ENCODE data around the gene HDAC11. TPM values are rescaled to one million over a fixed set of nuclear protein-coding genes. Genes with fewer than 3 reads are reported as not detected.

HDAC11 gene
- total RNA-seq, 1 experiment from 2014 or later, result 7.0 TPM

- H3K27me3 ChIP-seq (ENCODE audit: insufficient read depth, low read length), result no peaks in the 10 kb centered on the region; the same call in 1 of the 2 replicates
- H3K9me3 Mint-ChIP-seq, result no peaks in the 10 kb centered on the region; a peak in 1 of 5 replicates
- H2BK20ac ChIP-seq (ENCODE audit: low read depth, low read length, poor library complexity, severe bottlenecking), result no peak overlapping the region
- H3K23me2 ChIP-seq (ENCODE audit: insufficient read length, low read depth, low read length, poor library complexity, severe bottlenecking), result no peaks in the 10 kb centered on the region
- no peak overlapping the region for H3K4me2 ChIP-seq (ENCODE audit: insufficient read depth, insufficient read length, low read length)
- no peak overlapping the region for H3T11ph ChIP-seq (ENCODE audit: low read length)
- no peak overlapping the region for H2BK120ac ChIP-seq (ENCODE audit: low read depth, low read length, poor library complexity, severe bottlenecking)
- no peak for TF ChIP-seq CTCF (conservative IDR thresholded peaks at IDR 0.05)
- no peak overlapping the region for H2BK15ac ChIP-seq (ENCODE audit: low read depth, low read length)
- H3K4me3 Mint-ChIP-seq, result no peak overlapping the region
- H3K27ac ChIP-seq (ENCODE audit: insufficient read length, low read depth, low read length), result no peak overlapping the region
- H4K20me1 ChIP-seq (ENCODE audit: control insufficient read depth, insufficient read depth, insufficient read length), result no peaks in the 10 kb centered on the region
- H3K14ac ChIP-seq (ENCODE audit: insufficient read depth, low read length), result no peak overlapping the region; the same call in 1 of the 2 replicates
- no peaks in the 10 kb centered on the region for H3K79me1 ChIP-seq (ENCODE audit: insufficient read depth, low read depth, low read length, poor library complexity, severe bottlenecking)
- no peak overlapping the region for H3K23ac ChIP-seq (ENCODE audit: insufficient read length, low read depth, low read length)
- H3K9ac ChIP-seq (ENCODE audit: extremely low read depth, insufficient read length, low read length), result no peak overlapping the region
- H4K8ac ChIP-seq (replicated peaks; ENCODE audit: insufficient read length, low read depth, low read length), result no peak overlapping the region
- no peak overlapping the region for H3K18ac ChIP-seq (ENCODE audit: insufficient read length, low read depth, low read length)
- H3K4me1 ChIP-seq (ENCODE audit: insufficient read depth, low read length), result no peaks in the 10 kb centered on the region
- no peak overlapping the region for H2AFZ ChIP-seq (ENCODE audit: low read length)
- peaks cover 40% of the 10 kb centered on the region for H3K27me3 Mint-ChIP-seq (ENCODE audit: low read depth)
- H3K79me2 ChIP-seq (ENCODE audit: insufficient read depth, low read length), result no peaks in the 10 kb centered on the region
- H4K5ac ChIP-seq (ENCODE audit: insufficient read length, low read depth, low read length), result no peak overlapping the region
- H2BK5ac ChIP-seq (ENCODE audit: insufficient read length, low read length), result no peak overlapping the region
- no peak overlapping the region for H3K56ac ChIP-seq (ENCODE audit: insufficient read length, low read depth, low read length)
- H3K4ac ChIP-seq (ENCODE audit: low read depth, low read length), result no peak overlapping the region
- H2AK5ac ChIP-seq (ENCODE audit: insufficient read length, low read length), result no peak overlapping the region
- no peaks in the 10 kb centered on the region for H3K36me3 Mint-ChIP-seq (ENCODE audit: insufficient read depth in 1 of 3, low read depth in 3 of 3)
- H4K91ac ChIP-seq (ENCODE audit: insufficient read length, low read depth, low read length), result no peak overlapping the region
- H2BK12ac ChIP-seq (ENCODE audit: insufficient read length, low read depth, low read length), result no peak overlapping the region
- no CpG with 5 or more reads among the region's 7 CpGs for WGBS (ENCODE audit: extremely low coverage, insufficient read length, low lambda C conversion rate)
- H3K27ac Mint-ChIP-seq, result no peak overlapping the region
- H3K4me1 Mint-ChIP-seq, result peaks cover 7 to 9% of the 10 kb centered on the region in 2 experiments
- no peaks in the 10 kb centered on the region for H3K9me3 ChIP-seq (ENCODE audit: control insufficient read depth, low read depth, low read length)
- DNase-seq, result no peak
Observed at GRCh38 chr3:13460341-13460736, 19.8 kb upstream of the HDAC11 start.

Measured in H9 (cell line).